ENCODE data around the gene RABL2A.

Gene RABL2A

DNA sequence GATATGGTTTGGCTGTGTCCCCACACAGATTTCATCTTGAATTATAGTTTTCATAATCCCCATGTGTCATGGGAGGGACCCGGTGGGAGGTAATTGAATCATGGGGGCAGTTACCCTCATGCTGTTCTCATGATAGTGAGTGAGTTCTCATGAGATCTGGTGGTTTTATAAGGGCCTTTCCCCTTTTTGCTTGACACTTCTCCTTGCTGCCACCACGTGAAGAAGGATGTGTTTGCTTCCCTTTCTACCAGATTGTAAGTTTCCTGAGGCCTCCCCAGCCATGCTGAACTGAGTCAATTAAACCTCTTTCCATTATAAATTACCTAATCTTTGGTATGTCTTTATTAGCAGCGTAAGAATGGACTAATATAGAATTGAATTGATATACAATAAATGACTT, 63.8 kb downstream of the RABL2A start:
- DNase-seq: peak in 1 of 5 experiments; percentile 70

Data from T-helper 2 cell (primary cell).